ENCODE results near the gene PTPRK. TPM values are rescaled to one million over a fixed set of nuclear protein-coding genes. Genes with fewer than 3 reads are reported as not detected.

PTPRK gene
- total and polyA plus RNA-seq, 2 of the 13 experiments (the other 11 are each of a cell fraction or from before 2014, with no cell fraction given): 43.6 to 98.3 TPM

- TF ChIP-seq SKIL (CRISPR knock-in tag; IDR thresholded peaks at IDR 0.05; ENCODE audit: borderline replicate concordance) (peak; percentile 3; the same call in 1 of the 2 replicates), ZNF780A (CRISPR knock-in tag; IDR thresholded peaks at IDR 0.05) (no peak), ZNF230 (CRISPR knock-in tag; IDR thresholded peaks at IDR 0.05) (peak; percentile 69), CERS6 (CRISPR knock-in tag; IDR thresholded peaks at IDR 0.05) (no peak), ZNF441 (CRISPR knock-in tag; IDR thresholded peaks at IDR 0.05; ENCODE audit: borderline replicate concordance) (no peak), XBP1 (CRISPR knock-in tag; IDR thresholded peaks at IDR 0.05) (no peak), AFF4 (CRISPR knock-in tag; IDR thresholded peaks at IDR 0.05) (peak; percentile 60; the same call in 1 of the 2 replicates), SALL2 (CRISPR knock-in tag; IDR thresholded peaks at IDR 0.05) (no peak), NFE2L1 (CRISPR knock-in tag; IDR thresholded peaks at IDR 0.05; ENCODE audit: borderline replicate concordance) (no peak; the same call in 1 of the 2 replicates), ZBTB4 (CRISPR knock-in tag; IDR thresholded peaks at IDR 0.05; ENCODE audit: borderline replicate concordance) (no peak; the same call in 1 of the 2 replicates), MBNL3 (CRISPR knock-in tag; conservative IDR thresholded peaks at IDR 0.05) (no peak), ZNF251 (CRISPR knock-in tag; IDR thresholded peaks at IDR 0.05) (no peak; the same call in 1 of the 2 replicates), TBP (CRISPR knock-in tag; IDR thresholded peaks at IDR 0.05) (no peak), WIZ (CRISPR knock-in tag; IDR thresholded peaks at IDR 0.05) (0 out of 2 replicates have a peak, but pooled peaks have one; percentile 5), HMGXB4 (CRISPR knock-in tag; IDR thresholded peaks at IDR 0.05; ENCODE audit: borderline replicate concordance in 1 of 2, low read depth in 1 of 2) (peak in 1 of 2 experiments; percentile 77; a peak in 1 of 4 replicates)
These were observed 416 bp downstream of the PTPRK start (continued) for GRCh38 chr6:128519931-128520435.

Measured in HepG2 (cell line).